Right renal pelvis (tissue), 4 donors: Measurements from ENCODE around the gene BCL2A1. TPM values are rescaled to one million over a fixed set of nuclear protein-coding genes. Genes with fewer than 3 reads are reported as not detected.
"Not testable (repeated sequence)": the region's sequence is repeated elsewhere in the genome, so short reads cannot be mapped to it uniquely, and the experiment has no call there.

Experiments used
- DNase-seq, 4 donors: peaks; one replicate each; pipeline ENCODE4 v3.0.0-alpha.2; 2013; ENCODE audit warnings: low read depth in 4 of 4, low spot score in 3 of 4, missing footprints in 1 of 4
- polyA plus RNA-seq, 4 donors: library from polyadenylated mRNA; unstranded; fragments of 120-200 nt; gene quantifications; one replicate each; pipeline ENCODE4 v1.2.1, GENCODE V29; 2013; ENCODE audit not compliant: insufficient read length in 4 of 4

The BCL2A1 gene
- polyA plus RNA-seq, 4 donors = 0.22 to 0.32 TPM; not detected in 2

- no peak for DNase-seq
Observed at GRCh38 chr15:79932447-79932846, 38.5 kb downstream of the BCL2A1 start.

GRCh38 chr15:79930516-79930915, 40.5 kb downstream of the BCL2A1 start:
- no peak for DNase-seq

GRCh38 chr15:79929412-79929811, 41.6 kb downstream of the BCL2A1 start:
- DNase-seq = no peak

GRCh38 chr15:79926116-79926515, 44.9 kb downstream of the BCL2A1 start:
- not testable (repeated sequence) for DNase-seq

GRCh38 chr15:79924379-79924778, 46.6 kb downstream of the BCL2A1 start:
- no peak for DNase-seq

GRCh38 chr15:79923515-79924169, 47.4 kb downstream of the BCL2A1 start:
- peak; percentile 89 to 94 (median 92) for DNase-seq

GRCh38 chr15:79923079-79923514, 47.9 kb downstream of the BCL2A1 start:
- DNase-seq = peak; percentile 34 to 51 (median 37)

- peak in 1 of 4 donors; percentile 12 for DNase-seq
Observed at GRCh38 chr15:79922512-79923078, 48.4 kb downstream of the BCL2A1 start.

- DNase-seq = no peak
Observed at GRCh38 chr15:79919749-79920511, 51.1 kb downstream of the BCL2A1 start.

- DNase-seq = no peak
Observed at GRCh38 chr15:79919090-79919748, 51.8 kb downstream of the BCL2A1 start.

- no peak for DNase-seq
Observed at GRCh38 chr15:79918278-79918677, 52.7 kb downstream of the BCL2A1 start.

GRCh38 chr15:79916502-79917132, 54.4 kb downstream of the BCL2A1 start:
- DNase-seq = no peak

GRCh38 chr15:79915776-79916501, 55.1 kb downstream of the BCL2A1 start:
- DNase-seq = not testable (repeated sequence)

- no peak for DNase-seq
Observed at GRCh38 chr15:79914728-79915127, 56.3 kb downstream of the BCL2A1 start.

Other genes starting within 250 kb of the BCL2A1 start
- gene MTHFS, start 74.2 kb downstream of the BCL2A1 start, polyA plus RNA-seq = 10 to 100 TPM; 31.2 to 44.7 (median 37.3) TPM
- gene ZFAND6, start 88.5 kb upstream of the BCL2A1 start, polyA plus RNA-seq = 100 to 1,000 TPM; 114 to 129 (median 126) TPM
- gene FAH, start 181.8 kb upstream of the BCL2A1 start, polyA plus RNA-seq = 10 to 100 TPM; 32.2 to 44.2 (median 37.2) TPM